Brain microvascular endothelial cell (primary cell): ENCODE results near the gene EEF2.
"Not testable (repeated sequence)": the region's sequence is repeated elsewhere in the genome, so short reads cannot be mapped to it uniquely, and the experiment has no call there.

Source experiments
- DNase-seq: peaks from one replicate; pipeline ENCODE4 v3.0.0-alpha.2; 2020
- H3K27ac ChIP-seq: fragments of 250-450 bp; sonication (Bioruptor Pico); 2 replicates; pipeline ENCODE4 v1.5.1; 2020; ENCODE audit warnings: mild to moderate bottlenecking, moderate library complexity
- H3K27me3 ChIP-seq: fragments of 250-450 bp; sonication (Bioruptor Pico); replicated peaks from 2 replicates; pipeline ENCODE4 v1.5.1; 2020; ENCODE audit warnings: mild to moderate bottlenecking
- H3K36me3 ChIP-seq: fragments of 250-450 bp; sonication (Bioruptor Pico); replicated peaks from 2 replicates; pipeline ENCODE4 v1.5.1; 2020; ENCODE audit warnings: mild to moderate bottlenecking
- H3K4me3 ChIP-seq: 2 replicates; pipeline ENCODE4 v1.5.1; 2011; ENCODE audit warnings: low read depth, mild to moderate bottlenecking, control low read depth, low read length, moderate library complexity
- in situ Hi-C: cut with HindIII; loops from 2 replicates; pipeline ENCODE4 v1.10.0; 2017; ENCODE audit warnings: low sequenced_read_pairs, low pct_ligation_motif_present
- TF ChIP-seq, protein P1 (sequence below): IDR thresholded peaks from 2 replicates; pipeline ENCODE4 v1.5.1; 2011; ENCODE audit warnings: low read depth, mild to moderate bottlenecking, moderate library complexity, low read length, control low read depth, inconsistent platforms; ENCODE audit errors: missing control alignments

The EEF2 gene

GRCh38 chr19:3969435-3970312 lies 15.6 kb downstream of the EEF2 start:
- Histone ChIP-seq H3K27ac (peak overlapping the region; percentile 94), H3K27me3 (no peaks in the 10 kb centered on the region), H3K36me3 (peaks cover 43% of the 10 kb centered on the region), H3K4me3 (peak overlapping the region; percentile 98)
- TF ChIP-seq, protein P1, sequence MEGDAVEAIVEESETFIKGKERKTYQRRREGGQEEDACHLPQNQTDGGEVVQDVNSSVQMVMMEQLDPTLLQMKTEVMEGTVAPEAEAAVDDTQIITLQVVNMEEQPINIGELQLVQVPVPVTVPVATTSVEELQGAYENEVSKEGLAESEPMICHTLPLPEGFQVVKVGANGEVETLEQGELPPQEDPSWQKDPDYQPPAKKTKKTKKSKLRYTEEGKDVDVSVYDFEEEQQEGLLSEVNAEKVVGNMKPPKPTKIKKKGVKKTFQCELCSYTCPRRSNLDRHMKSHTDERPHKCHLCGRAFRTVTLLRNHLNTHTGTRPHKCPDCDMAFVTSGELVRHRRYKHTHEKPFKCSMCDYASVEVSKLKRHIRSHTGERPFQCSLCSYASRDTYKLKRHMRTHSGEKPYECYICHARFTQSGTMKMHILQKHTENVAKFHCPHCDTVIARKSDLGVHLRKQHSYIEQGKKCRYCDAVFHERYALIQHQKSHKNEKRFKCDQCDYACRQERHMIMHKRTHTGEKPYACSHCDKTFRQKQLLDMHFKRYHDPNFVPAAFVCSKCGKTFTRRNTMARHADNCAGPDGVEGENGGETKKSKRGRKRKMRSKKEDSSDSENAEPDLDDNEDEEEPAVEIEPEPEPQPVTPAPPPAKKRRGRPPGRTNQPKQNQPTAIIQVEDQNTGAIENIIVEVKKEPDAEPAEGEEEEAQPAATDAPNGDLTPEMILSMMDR: peak; percentile 59
- in situ Hi-C loops: no loop called here
- peak; percentile 81 for DNase-seq

GRCh38 chr19:3968556-3969434 lies 16.5 kb downstream of the EEF2 start:
- in situ Hi-C loops: no loop called here
- peak overlapping the region; percentile 98 for H3K4me3 ChIP-seq
- TF ChIP-seq, protein P1: no peak
- no peaks in the 10 kb centered on the region for H3K27me3 ChIP-seq
- peaks cover 49% of the 10 kb centered on the region for H3K36me3 ChIP-seq
- peak overlapping the region; percentile 94 for H3K27ac ChIP-seq
- peak; percentile 99 for DNase-seq

- H3K4me3 ChIP-seq, in situ Hi-C loops, DNase-seq, H3K27me3 ChIP-seq: not testable (repeated sequence)
- Histone ChIP-seq H3K27ac (peak overlapping the region; percentile 94), H3K36me3 (peaks cover 57% of the 10 kb centered on the region)
Observed at GRCh38 chr19:3967983-3968382, 17.3 kb downstream of the EEF2 start.

GRCh38 chr19:3966051-3967017 lies 18.9 kb downstream of the EEF2 start:
- Histone ChIP-seq H3K27me3 (no peaks in the 10 kb centered on the region), H3K36me3 (peaks cover 67% of the 10 kb centered on the region), H3K4me3 (no peak overlapping the region), H3K27ac (no peak overlapping the region)
- in situ Hi-C loops: no loop called here
- TF ChIP-seq, protein P1: no peak
- DNase-seq: no peak

- TF ChIP-seq, protein P1: no peak
- H3K36me3 ChIP-seq: peaks cover 83% of the 10 kb centered on the region
- in situ Hi-C loops: no loop called here
- DNase-seq: no peak
- no peaks in the 10 kb centered on the region for H3K27me3 ChIP-seq
- no peak overlapping the region for H3K4me3 ChIP-seq
- no peak overlapping the region for H3K27ac ChIP-seq
Observed at GRCh38 chr19:3964256-3965194, 20.7 kb downstream of the EEF2 start.
